Mesangial cell (primary cell): ENCODE data around the gene CD226. TPM values are rescaled to one million over a fixed set of nuclear protein-coding genes. Genes with fewer than 3 reads are reported as not detected.

Experiments used
- total RNA-seq: library from RNA; depleted of rRNA; stranded (reverse); fragments of >200 nt; gene quantifications from 2 replicates; pipeline ENCODE4 v1.2.3, GENCODE V29; 2015

CD226 gene
- 0.13 TPM in 1 of 2 replicates, not detected in the other for total RNA-seq

GRCh38 chr18:69947361-69948133, at the start of gene CD226:
TSS of gene CD226 (minus strand) at chr18:69947873. CDS start at chr18:69947406, 467 bp downstream.

